ENCODE data around the gene TFR2.

The TFR2 gene

GRCh38 chr7:100629117-100629716 is 12.1 kb downstream of the TFR2 start:
- DNase-seq (ENCODE audit: low read depth): no peak
- H3K4me3 ChIP-seq (ENCODE audit: low read depth, low read length): no peak overlapping the region
- TF ChIP-seq CTCF (IDR thresholded peaks at IDR 0.05; ENCODE audit: low read depth, low read length, missing control alignments): peak; percentile 50

GRCh38 chr7:100627238-100627549 is 14.2 kb downstream of the TFR2 start:
- no peak for DNase-seq (ENCODE audit: low read depth)
- TF ChIP-seq CTCF (IDR thresholded peaks at IDR 0.05; ENCODE audit: low read depth, low read length, missing control alignments): no peak
- peak overlapping the region; percentile 49 for H3K4me3 ChIP-seq (ENCODE audit: low read depth, low read length)

- TF ChIP-seq CTCF (IDR thresholded peaks at IDR 0.05; ENCODE audit: low read depth, low read length, missing control alignments): no peak
- no peak for DNase-seq (ENCODE audit: low read depth)
These were observed 14.7 kb downstream of the TFR2 start for GRCh38 chr7:100626530-100627237.

GRCh38 chr7:100626055-100626454 is 15.3 kb downstream of the TFR2 start:
- no peak for DNase-seq (ENCODE audit: low read depth)
- peak overlapping the region; percentile 28; the same call in 1 of the 2 replicates for H3K4me3 ChIP-seq (ENCODE audit: low read depth, low read length)
- TF ChIP-seq CTCF (IDR thresholded peaks at IDR 0.05; ENCODE audit: low read depth, low read length, missing control alignments): no peak

More at GRCh38 chr7:100626530-100627237, 14.7 kb downstream of the TFR2 start:
- H3K4me3 ChIP-seq (ENCODE audit: low read depth, low read length): peak overlapping the region; percentile 49

GRCh38 chr7:100623951-100624824 is 17.2 kb downstream of the TFR2 start:
- no peak overlapping the region for H3K4me3 ChIP-seq (ENCODE audit: low read depth, low read length)
- DNase-seq (ENCODE audit: low read depth): no peak
- no peak for TF ChIP-seq CTCF (IDR thresholded peaks at IDR 0.05; ENCODE audit: low read depth, low read length, missing control alignments)

- DNase-seq (ENCODE audit: low read depth): no peak
- no peak for TF ChIP-seq CTCF (IDR thresholded peaks at IDR 0.05; ENCODE audit: low read depth, low read length, missing control alignments)
These were observed 19.8 kb downstream of the TFR2 start for GRCh38 chr7:100621554-100621953.

More at GRCh38 chr7:100621554-100621953, 19.8 kb downstream of the TFR2 start:
- no peak overlapping the region for H3K4me3 ChIP-seq (ENCODE audit: low read depth, low read length)

All from GM12864 (cell line).